Measurements from ENCODE around the gene TFIP11. TPM values are rescaled to one million over a fixed set of nuclear protein-coding genes. Genes with fewer than 3 reads are reported as not detected.

Gene TFIP11
- polyA plus RNA-seq, 4 donors, result 14.5 to 33.0 (median 32.5) TPM

GRCh38 chr22:26462641-26463040 lies 49.6 kb downstream of the TFIP11 start:
- peak overlapping the region in 1 of 3 donors; percentile 66 for H3K27ac ChIP-seq (ENCODE audit: low read depth in 1 of 3, low read length in 2 of 3)
- H3K4me3 ChIP-seq (ENCODE audit: low read depth in 1 of 3, low read length in 3 of 3), result no peak overlapping the region
- H3K9me3 ChIP-seq (ENCODE audit: control insufficient read depth in 2 of 2, insufficient read depth in 1 of 2, low read depth in 1 of 2, low read length in 1 of 2), result no peaks in the 10 kb centered on the region
- DNase-seq, result no peak
- no peak for FAIRE-seq
- 87 to 94% (median 89%) methylated on average over 3 of the region's 3 CpGs for WGBS, 3 donors
- peaks cover 0 to 26% (median 0%) of the 10 kb centered on the region in 3 donors for H3K4me1 ChIP-seq (ENCODE audit: control insufficient read depth in 3 of 3, insufficient read depth in 2 of 3, low read depth in 1 of 3, low read length in 2 of 3)
- no peaks in the 10 kb centered on the region for H3K27me3 ChIP-seq (ENCODE audit: control insufficient read depth in 3 of 3, insufficient read depth in 3 of 3, low read length in 3 of 3)
- peaks cover 13 to 61% (median 21%) of the 10 kb centered on the region in 3 donors for H3K36me3 ChIP-seq (ENCODE audit: control insufficient read depth in 3 of 3, insufficient read depth in 2 of 3, low read depth in 1 of 3, low read length in 3 of 3)

- WGBS, 3 donors, result 93 to 96% (median 94%) methylated on average over 5 of the region's 5 CpGs
- DNase-seq (no peak), FAIRE-seq (no peak)
- Histone ChIP-seq H3K27ac (ENCODE audit: low read depth in 1 of 3, low read length in 2 of 3) (peak overlapping the region in 1 of 3 donors; percentile 66), H3K9me3 (ENCODE audit: control insufficient read depth in 2 of 2, insufficient read depth in 1 of 2, low read depth in 1 of 2, low read length in 1 of 2) (no peaks in the 10 kb centered on the region), H3K27me3 (ENCODE audit: control insufficient read depth in 3 of 3, insufficient read depth in 3 of 3, low read length in 3 of 3) (no peaks in the 10 kb centered on the region), H3K36me3 (ENCODE audit: control insufficient read depth in 3 of 3, insufficient read depth in 2 of 3, low read depth in 1 of 3, low read length in 3 of 3) (peaks cover 13 to 65% (median 24%) of the 10 kb centered on the region in 3 donors), H3K4me1 (ENCODE audit: control insufficient read depth in 3 of 3, insufficient read depth in 2 of 3, low read depth in 1 of 3, low read length in 2 of 3) (peaks cover 0 to 26% (median 0%) of the 10 kb centered on the region in 3 donors), H3K4me3 (ENCODE audit: low read depth in 1 of 3, low read length in 3 of 3) (no peak overlapping the region)
These were observed 50.2 kb downstream of the TFIP11 start for GRCh38 chr22:26462051-26462450.

DNA sequence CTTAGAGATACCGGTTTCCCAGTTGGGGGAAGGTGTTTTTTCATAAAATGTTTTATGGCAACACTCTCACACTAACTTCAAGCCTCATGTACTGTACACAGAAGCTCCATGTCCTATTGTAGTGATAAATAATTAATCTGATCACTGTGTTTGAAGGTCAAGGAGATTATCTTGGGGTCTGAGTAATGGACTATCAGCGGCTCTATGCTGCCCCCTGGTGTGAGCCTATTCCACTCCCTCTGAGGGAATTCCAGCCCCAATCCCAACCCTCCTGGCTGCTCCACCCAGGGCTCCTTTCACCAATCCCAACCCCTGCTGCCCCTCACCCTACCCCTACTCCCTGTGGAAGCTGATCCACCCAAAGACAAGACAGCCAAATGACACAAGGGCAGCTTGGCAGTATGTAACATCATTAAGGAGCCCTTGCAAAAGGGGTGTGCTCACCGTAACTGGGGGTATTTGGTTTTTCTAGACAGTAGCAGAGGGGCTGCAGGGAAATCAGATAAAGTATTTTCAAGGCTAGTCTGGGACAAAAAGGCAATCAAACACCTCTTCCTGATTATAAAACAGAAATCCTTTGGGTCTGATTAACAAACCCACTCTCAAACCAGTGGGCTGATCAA lies 51.0 kb downstream of the TFIP11 start:
- Histone ChIP-seq H3K36me3 (ENCODE audit: control insufficient read depth in 3 of 3, insufficient read depth in 2 of 3, low read depth in 1 of 3, low read length in 3 of 3) (peaks cover 13 to 67% (median 24%) of the 10 kb centered on the region in 3 donors), H3K27me3 (ENCODE audit: control insufficient read depth in 3 of 3, insufficient read depth in 3 of 3, low read length in 3 of 3) (no peaks in the 10 kb centered on the region), H3K4me3 (ENCODE audit: low read depth in 1 of 3, low read length in 3 of 3) (no peak overlapping the region), H3K27ac (ENCODE audit: low read depth in 1 of 3, low read length in 2 of 3) (no peak overlapping the region), H3K9me3 (ENCODE audit: control insufficient read depth in 2 of 2, insufficient read depth in 1 of 2, low read depth in 1 of 2, low read length in 1 of 2) (no peaks in the 10 kb centered on the region), H3K4me1 (ENCODE audit: control insufficient read depth in 3 of 3, insufficient read depth in 2 of 3, low read depth in 1 of 3, low read length in 2 of 3) (peaks cover 0 to 26% (median 0%) of the 10 kb centered on the region in 3 donors)
- peak; percentile 67 to 72 for DNase-seq
- no peak for FAIRE-seq
- WGBS, 3 donors, result 17 to 30% (median 28%) methylated on average over 3 of the region's 3 CpGs

- no peaks in the 10 kb centered on the region for H3K27me3 ChIP-seq (ENCODE audit: control insufficient read depth in 3 of 3, insufficient read depth in 3 of 3, low read length in 3 of 3)
- FAIRE-seq (no peak), DNase-seq (no peak)
- H3K4me3 ChIP-seq (ENCODE audit: low read depth in 1 of 3, low read length in 3 of 3), result no peak overlapping the region
- no peak overlapping the region for H3K27ac ChIP-seq (ENCODE audit: low read depth in 1 of 3, low read length in 2 of 3)
- H3K4me1 ChIP-seq (ENCODE audit: control insufficient read depth in 3 of 3, insufficient read depth in 2 of 3, low read depth in 1 of 3, low read length in 2 of 3), result peaks cover 0 to 26% (median 0%) of the 10 kb centered on the region in 3 donors
- 82 to 89% (median 88%) methylated on average over 6 of the region's 6 CpGs for WGBS, 3 donors
- H3K36me3 ChIP-seq (ENCODE audit: control insufficient read depth in 3 of 3, insufficient read depth in 2 of 3, low read depth in 1 of 3, low read length in 3 of 3), result peaks cover 16 to 64% (median 22%) of the 10 kb centered on the region in 3 donors
- H3K9me3 ChIP-seq (ENCODE audit: control insufficient read depth in 2 of 2, insufficient read depth in 1 of 2, low read depth in 1 of 2, low read length in 1 of 2), result no peaks in the 10 kb centered on the region
These were observed 52.1 kb downstream of the TFIP11 start for GRCh38 chr22:26460202-26460601.

DNA sequence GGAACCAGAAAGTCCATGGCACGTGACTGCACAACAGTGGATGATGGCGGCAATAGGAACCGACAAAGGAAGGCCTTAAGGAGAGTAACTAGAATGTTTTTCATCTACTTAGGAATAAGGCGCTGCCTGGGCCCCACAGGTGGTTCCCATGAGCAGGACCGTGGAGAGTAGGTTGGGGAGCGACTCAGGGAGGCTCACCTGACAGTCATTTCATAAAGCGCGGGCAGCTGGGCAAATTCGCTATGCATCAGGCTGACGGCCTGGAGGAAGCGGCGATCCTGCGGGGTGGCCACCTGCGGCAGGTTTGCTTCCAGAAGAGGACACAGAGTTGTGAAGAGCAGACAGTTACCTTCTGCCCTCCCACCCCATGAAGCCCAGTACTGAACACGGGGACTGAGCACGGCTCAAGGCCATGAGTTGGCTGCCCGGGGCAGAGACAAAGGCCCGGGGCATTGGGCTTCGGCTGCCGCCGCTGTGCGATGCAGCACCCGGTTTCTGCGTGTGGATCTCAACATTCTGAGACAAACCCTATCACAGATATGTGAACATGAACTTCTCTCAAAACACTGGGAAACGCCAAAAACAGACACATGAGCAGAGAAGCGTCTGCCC lies 54.5 kb downstream of the TFIP11 start:
- FAIRE-seq (no peak), DNase-seq (no peak)
- 94 to 95% (median 94%) methylated on average over 26 of the region's 26 CpGs for WGBS, 3 donors
- no peak overlapping the region for H3K27ac ChIP-seq (ENCODE audit: low read depth in 1 of 3, low read length in 2 of 3)
- peaks cover 11 to 55% (median 16%) of the 10 kb centered on the region in 3 donors for H3K36me3 ChIP-seq (ENCODE audit: control insufficient read depth in 3 of 3, insufficient read depth in 2 of 3, low read depth in 1 of 3, low read length in 3 of 3)
- H3K27me3 ChIP-seq (ENCODE audit: control insufficient read depth in 3 of 3, insufficient read depth in 3 of 3, low read length in 3 of 3), result no peaks in the 10 kb centered on the region
- peaks cover 0 to 11% (median 0%) of the 10 kb centered on the region in 3 donors for H3K4me1 ChIP-seq (ENCODE audit: control insufficient read depth in 3 of 3, insufficient read depth in 2 of 3, low read depth in 1 of 3, low read length in 2 of 3)
- H3K9me3 ChIP-seq (ENCODE audit: control insufficient read depth in 2 of 2, insufficient read depth in 1 of 2, low read depth in 1 of 2, low read length in 1 of 2), result no peaks in the 10 kb centered on the region
- no peak overlapping the region for H3K4me3 ChIP-seq (ENCODE audit: low read depth in 1 of 3, low read length in 3 of 3)

- Histone ChIP-seq H3K4me3 (ENCODE audit: low read depth in 1 of 3, low read length in 3 of 3) (no peak overlapping the region), H3K27me3 (ENCODE audit: control insufficient read depth in 3 of 3, insufficient read depth in 3 of 3, low read length in 3 of 3) (no peaks in the 10 kb centered on the region), H3K27ac (ENCODE audit: low read depth in 1 of 3, low read length in 2 of 3) (no peak overlapping the region), H3K9me3 (ENCODE audit: control insufficient read depth in 2 of 2, insufficient read depth in 1 of 2, low read depth in 1 of 2, low read length in 1 of 2) (no peaks in the 10 kb centered on the region), H3K4me1 (ENCODE audit: control insufficient read depth in 3 of 3, insufficient read depth in 2 of 3, low read depth in 1 of 3, low read length in 2 of 3) (no peaks in the 10 kb centered on the region), H3K36me3 (ENCODE audit: control insufficient read depth in 3 of 3, insufficient read depth in 2 of 3, low read depth in 1 of 3, low read length in 3 of 3) (peaks cover 14 to 64% (median 20%) of the 10 kb centered on the region in 3 donors)
- DNase-seq, result no peak
- WGBS, 3 donors, result 78 to 91% (median 88%) methylated on average over 5 of the region's 5 CpGs
- FAIRE-seq, result no peak
These were observed 58.3 kb downstream of the TFIP11 start for GRCh38 chr22:26453812-26454500.

DNA sequence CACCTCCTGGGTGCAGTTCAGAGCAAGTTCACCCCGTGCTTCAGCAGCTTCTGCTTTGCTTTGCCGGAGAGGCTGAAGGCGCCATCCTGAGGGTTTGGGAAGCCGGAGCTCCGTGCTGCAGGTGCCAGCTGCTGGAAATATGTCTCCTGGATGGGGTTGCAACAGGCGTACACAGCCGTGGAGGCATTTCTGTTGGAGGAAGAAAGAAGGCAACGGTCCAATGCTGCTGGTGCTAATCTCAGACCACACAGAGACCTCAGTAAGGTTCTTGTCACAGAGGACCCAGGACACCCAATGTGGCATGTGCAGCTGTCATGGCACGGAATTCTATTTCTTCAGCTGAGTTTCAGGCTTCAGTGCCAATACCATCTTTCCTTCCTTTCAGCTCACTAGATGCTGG lies 59.1 kb downstream of the TFIP11 start:
- Histone ChIP-seq H3K27ac (ENCODE audit: low read depth in 1 of 3, low read length in 2 of 3) (no peak overlapping the region), H3K36me3 (ENCODE audit: control insufficient read depth in 3 of 3, insufficient read depth in 2 of 3, low read depth in 1 of 3, low read length in 3 of 3) (peaks cover 14 to 60% (median 17%) of the 10 kb centered on the region in 3 donors), H3K4me3 (ENCODE audit: low read depth in 1 of 3, low read length in 3 of 3) (no peak overlapping the region), H3K9me3 (ENCODE audit: control insufficient read depth in 2 of 2, insufficient read depth in 1 of 2, low read depth in 1 of 2, low read length in 1 of 2) (no peaks in the 10 kb centered on the region), H3K27me3 (ENCODE audit: control insufficient read depth in 3 of 3, insufficient read depth in 3 of 3, low read length in 3 of 3) (no peaks in the 10 kb centered on the region), H3K4me1 (ENCODE audit: control insufficient read depth in 3 of 3, insufficient read depth in 2 of 3, low read depth in 1 of 3, low read length in 2 of 3) (no peaks in the 10 kb centered on the region)
- 91 to 95% (median 94%) methylated on average over 9 of the region's 9 CpGs for WGBS, 3 donors
- DNase-seq, result no peak
- no peak for FAIRE-seq

GRCh38 chr22:26452236-26453016 lies 59.8 kb downstream of the TFIP11 start:
- Histone ChIP-seq H3K36me3 (ENCODE audit: control insufficient read depth in 3 of 3, insufficient read depth in 2 of 3, low read depth in 1 of 3, low read length in 3 of 3) (peaks cover 9 to 53% (median 9%) of the 10 kb centered on the region in 3 donors), H3K27ac (ENCODE audit: low read depth in 1 of 3, low read length in 2 of 3) (no peak overlapping the region), H3K27me3 (ENCODE audit: control insufficient read depth in 3 of 3, insufficient read depth in 3 of 3, low read length in 3 of 3) (no peaks in the 10 kb centered on the region), H3K9me3 (ENCODE audit: control insufficient read depth in 2 of 2, insufficient read depth in 1 of 2, low read depth in 1 of 2, low read length in 1 of 2) (no peaks in the 10 kb centered on the region), H3K4me3 (ENCODE audit: low read depth in 1 of 3, low read length in 3 of 3) (no peak overlapping the region), H3K4me1 (ENCODE audit: control insufficient read depth in 3 of 3, insufficient read depth in 2 of 3, low read depth in 1 of 3, low read length in 2 of 3) (no peaks in the 10 kb centered on the region)
- DNase-seq (no peak), FAIRE-seq (no peak)
- WGBS, 3 donors, result 93 to 96% (median 95%) methylated on average over 23 of the region's 23 CpGs

All from small intestine (tissue), 7 donors.